H1 (cell line): ENCODE results near the gene AP2B1. TPM values are rescaled to one million over a fixed set of nuclear protein-coding genes. Genes with fewer than 3 reads are reported as not detected.

ENCODE experiments used
- CHD2 ChIP-seq: IDR thresholded peaks from 2 replicates; pipeline ENCODE4 v1.6.1; 2012; ENCODE audit warnings: low read length, improper control_type of control experiment
- CTBP2 ChIP-seq: IDR thresholded peaks from 2 replicates; pipeline ENCODE4 v1.7.0; 2011; ENCODE audit warnings: borderline replicate concordance, mild to moderate bottlenecking, moderate library complexity, mixed read lengths, low read length; ENCODE audit not compliant: insufficient read depth, insufficient read length
- POLR2A ChIP-seq, 2 experiments: IDR thresholded peaks; 1 replicate in 1 of 2; 2 replicates in 1 of 2; pipeline ENCODE4 v1.6.1; 2011; ENCODE audit warnings: low read depth in 2 of 2, low read length in 2 of 2, mild to moderate bottlenecking in 2 of 2; ENCODE audit errors: control extremely low read depth in 1 of 2
- RXRA ChIP-seq: IDR thresholded peaks from 2 replicates; pipeline ENCODE4 v1.6.1; 2011; ENCODE audit warnings: low read depth, mild to moderate bottlenecking, low read length, moderate library complexity; ENCODE audit not compliant: insufficient read depth
- ZNF274 ChIP-seq: IDR thresholded peaks from 2 replicates; pipeline ENCODE4 v1.7.0; 2012; ENCODE audit warnings: low read length, borderline replicate concordance; ENCODE audit errors: extremely low read depth
- polyA plus RNA-seq, 7 experiments: library from polyadenylated mRNA; depleted of rRNA in 3 of 7; stranded (reverse) in 5 of 7; unstranded in 2 of 7; fragments of >200 nt in 5 of 7; fragments of 200-250 nt in 2 of 7; gene quantifications; 1 replicate in 5 of 7; 2 replicates in 1 of 7; 4 replicates in 1 of 7; pipeline versions ENCODE4 v1.2.1 to v1.2.3, GENCODE V29; 2011 to 2013; ENCODE audit warnings: missing spikeins in 2 of 7, mixed read lengths in 2 of 7
- total RNA-seq: library from RNA; stranded (reverse); fragmentation: NEBNext Ultra II Directional; extraction: Animal tissue kit (Norgen Biotek cat#: 25700); gene quantifications from 2 replicates; pipeline ENCODE4 v1.2.1, GENCODE V29; 2021

Gene AP2B1
- total and polyA plus RNA-seq, 2 of the 8 experiments (the other 6 are each of a cell fraction or from before 2014, with no cell fraction given), result 95.5 to 199 TPM

DNA sequence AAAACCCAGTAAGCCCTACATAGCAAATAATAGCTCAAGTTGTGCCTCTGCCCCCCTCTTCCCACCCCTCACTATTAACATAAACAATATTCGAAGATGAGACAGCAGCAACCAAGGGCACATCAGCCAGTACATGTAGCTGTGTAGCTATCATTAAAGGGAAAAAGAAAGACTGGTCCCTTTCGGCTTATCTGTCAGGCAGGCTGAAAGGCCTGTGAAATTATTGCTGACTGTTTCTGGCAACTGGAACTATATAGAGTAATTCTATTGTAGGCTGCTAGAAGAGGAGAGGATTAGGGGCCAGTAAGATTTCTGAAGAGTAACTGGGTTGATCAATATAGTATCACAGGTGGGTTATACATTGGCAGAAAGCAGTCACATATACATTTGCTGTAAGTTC lies 107.8 kb downstream of the AP2B1 start (continued):
- TF ChIP-seq ZNF274 (no peak), POLR2A (IDR thresholded peaks at IDR 0.05; ENCODE audit: control extremely low read depth in 1 of 2, low read depth in 2 of 2, low read length in 2 of 2) (no peak), CTBP2 (no peak), RXRA (no peak), CHD2 (no peak)
